ENCODE data around the gene NRP1.

DNA sequence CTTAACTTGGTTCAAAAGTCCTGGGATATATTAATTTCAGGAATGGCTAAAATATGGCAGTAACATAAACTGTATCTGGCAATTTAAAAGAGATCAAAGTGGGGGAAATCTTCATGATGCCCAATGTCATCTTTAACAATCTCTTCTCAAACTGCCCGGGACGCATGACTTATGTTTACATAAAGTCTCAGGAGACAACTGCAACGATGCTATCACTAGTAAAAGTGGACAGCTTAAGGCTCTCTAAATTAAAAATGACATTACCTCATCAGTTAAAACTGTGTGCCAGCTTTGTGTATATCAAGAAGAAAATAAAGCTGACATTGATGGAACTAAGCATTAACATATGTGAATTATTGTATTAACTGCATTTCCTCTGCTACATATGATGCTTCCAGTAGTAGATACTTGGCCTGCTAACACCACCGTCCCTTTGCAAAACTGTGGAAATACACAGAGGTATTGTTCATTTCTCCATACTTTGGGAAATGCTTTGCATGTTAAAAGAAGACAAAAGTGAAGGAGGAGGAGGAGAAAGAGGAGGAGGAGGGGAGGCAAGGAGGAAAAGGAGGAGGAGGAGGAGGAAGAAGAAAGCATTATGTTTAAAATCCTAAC, 62.4 kb downstream of the NRP1 start:
- TF ChIP-seq, protein P1, sequence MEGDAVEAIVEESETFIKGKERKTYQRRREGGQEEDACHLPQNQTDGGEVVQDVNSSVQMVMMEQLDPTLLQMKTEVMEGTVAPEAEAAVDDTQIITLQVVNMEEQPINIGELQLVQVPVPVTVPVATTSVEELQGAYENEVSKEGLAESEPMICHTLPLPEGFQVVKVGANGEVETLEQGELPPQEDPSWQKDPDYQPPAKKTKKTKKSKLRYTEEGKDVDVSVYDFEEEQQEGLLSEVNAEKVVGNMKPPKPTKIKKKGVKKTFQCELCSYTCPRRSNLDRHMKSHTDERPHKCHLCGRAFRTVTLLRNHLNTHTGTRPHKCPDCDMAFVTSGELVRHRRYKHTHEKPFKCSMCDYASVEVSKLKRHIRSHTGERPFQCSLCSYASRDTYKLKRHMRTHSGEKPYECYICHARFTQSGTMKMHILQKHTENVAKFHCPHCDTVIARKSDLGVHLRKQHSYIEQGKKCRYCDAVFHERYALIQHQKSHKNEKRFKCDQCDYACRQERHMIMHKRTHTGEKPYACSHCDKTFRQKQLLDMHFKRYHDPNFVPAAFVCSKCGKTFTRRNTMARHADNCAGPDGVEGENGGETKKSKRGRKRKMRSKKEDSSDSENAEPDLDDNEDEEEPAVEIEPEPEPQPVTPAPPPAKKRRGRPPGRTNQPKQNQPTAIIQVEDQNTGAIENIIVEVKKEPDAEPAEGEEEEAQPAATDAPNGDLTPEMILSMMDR (IDR thresholded peaks at IDR 0.05; ENCODE audit: low read depth, low read length, missing input control): no peak
- TF ChIP-seq, protein P2, sequence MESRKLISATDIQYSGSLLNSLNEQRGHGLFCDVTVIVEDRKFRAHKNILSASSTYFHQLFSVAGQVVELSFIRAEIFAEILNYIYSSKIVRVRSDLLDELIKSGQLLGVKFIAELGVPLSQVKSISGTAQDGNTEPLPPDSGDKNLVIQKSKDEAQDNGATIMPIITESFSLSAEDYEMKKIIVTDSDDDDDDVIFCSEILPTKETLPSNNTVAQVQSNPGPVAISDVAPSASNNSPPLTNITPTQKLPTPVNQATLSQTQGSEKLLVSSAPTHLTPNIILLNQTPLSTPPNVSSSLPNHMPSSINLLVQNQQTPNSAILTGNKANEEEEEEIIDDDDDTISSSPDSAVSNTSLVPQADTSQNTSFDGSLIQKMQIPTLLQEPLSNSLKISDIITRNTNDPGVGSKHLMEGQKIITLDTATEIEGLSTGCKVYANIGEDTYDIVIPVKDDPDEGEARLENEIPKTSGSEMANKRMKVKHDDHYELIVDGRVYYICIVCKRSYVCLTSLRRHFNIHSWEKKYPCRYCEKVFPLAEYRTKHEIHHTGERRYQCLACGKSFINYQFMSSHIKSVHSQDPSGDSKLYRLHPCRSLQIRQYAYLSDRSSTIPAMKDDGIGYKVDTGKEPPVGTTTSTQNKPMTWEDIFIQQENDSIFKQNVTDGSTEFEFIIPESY (IDR thresholded peaks at IDR 0.05): no peak
- TF ChIP-seq TAF1 (conservative IDR thresholded peaks at IDR 0.05) (no peak), YY1 (IDR thresholded peaks at IDR 0.05) (no peak), RXRA (IDR thresholded peaks at IDR 0.05) (no peak), NR2F2 (IDR thresholded peaks at IDR 0.05) (no peak), RAD21 (IDR thresholded peaks at IDR 0.05) (no peak), FOXA1 (IDR thresholded peaks at IDR 0.05) (no peak), GABPA (IDR thresholded peaks at IDR 0.05 in 1 of 2, conservative IDR thresholded peaks at IDR 0.05 in 1 of 2) (no peak), SP1 (IDR thresholded peaks at IDR 0.05) (no peak), HNF4A (conservative IDR thresholded peaks at IDR 0.05) (no peak)
- TF ChIP-seq, protein P3, sequence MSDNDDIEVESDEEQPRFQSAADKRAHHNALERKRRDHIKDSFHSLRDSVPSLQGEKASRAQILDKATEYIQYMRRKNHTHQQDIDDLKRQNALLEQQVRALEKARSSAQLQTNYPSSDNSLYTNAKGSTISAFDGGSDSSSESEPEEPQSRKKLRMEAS (IDR thresholded peaks at IDR 0.05): no peak
